H1 (cell line): ENCODE measurements around the gene ETF1.

Experiments used
- CBX5 ChIP-seq: fragments of 300-800, 300-1000 bp; sonication (generic); IDR thresholded peaks from 2 replicates; pipeline ENCODE4 v1.7.1; 2016; ENCODE audit warnings: antibody characterized with exemption, low read length, low read depth
- CREB1 ChIP-seq: IDR thresholded peaks from 2 replicates; pipeline ENCODE4 v1.6.1; 2012; ENCODE audit warnings: inconsistent platforms
- CTCF ChIP-seq, 3 experiments: IDR thresholded peaks; 1 replicate in 2 of 3; 2 replicates in 1 of 3; pipeline versions ENCODE4 v1.5.1 to v1.6.1; 2011; ENCODE audit warnings: low read length in 3 of 3, mild to moderate bottlenecking in 3 of 3, inconsistent platforms in 2 of 3, low read depth in 1 of 3, moderate library complexity in 1 of 3; ENCODE audit not compliant: insufficient read depth in 1 of 3; ENCODE audit errors: control extremely low read depth in 1 of 3
- EZH2 ChIP-seq: fragments of 200-600 bp; sonication (generic); IDR thresholded peaks from 2 replicates; pipeline ENCODE4 v1.7.1; 2012; ENCODE audit warnings: low read depth, mild to moderate bottlenecking, moderate library complexity, low read length, inconsistent platforms; ENCODE audit not compliant: severe bottlenecking
- MAFK ChIP-seq: IDR thresholded peaks from 2 replicates; pipeline ENCODE4 v1.6.1; 2012; ENCODE audit warnings: low read depth, mild to moderate bottlenecking, improper control_type of control experiment, low read length
- NRF1 ChIP-seq: IDR thresholded peaks from 2 replicates; pipeline ENCODE4 v1.6.1; 2011; ENCODE audit warnings: mild to moderate bottlenecking, low read depth, low read length, improper control_type of control experiment
- RAD21 ChIP-seq, 2 experiments: IDR thresholded peaks in 1 of 2; conservative IDR thresholded peaks in 1 of 2; 2 replicates each; pipeline ENCODE4 v1.6.1; 2011; ENCODE audit warnings: low read depth in 2 of 2, low read length in 2 of 2, improper control_type of control experiment in 1 of 2, inconsistent platforms in 1 of 2, mild to moderate bottlenecking in 1 of 2, moderate library complexity in 1 of 2
- RFX5 ChIP-seq: IDR thresholded peaks from 2 replicates; pipeline ENCODE4 v1.6.1; 2011; ENCODE audit warnings: low read depth, low read length, improper control_type of control experiment, borderline replicate concordance
- TAF1 ChIP-seq: IDR thresholded peaks from 2 replicates; pipeline ENCODE4 v1.6.1; 2011; ENCODE audit warnings: mild to moderate bottlenecking, low read depth, low read length

- peak in 2 of 3 experiments; percentile 71 to 73; a peak in 3 of 4 replicates for TF ChIP-seq CTCF (IDR thresholded peaks at IDR 0.05; ENCODE audit: control extremely low read depth in 1 of 3, insufficient read depth in 1 of 3, low read depth in 1 of 3, low read length in 3 of 3)
- TF ChIP-seq NRF1, result no peak
- peak; percentile 28 to 59; a peak in 3 of 4 replicates for TF ChIP-seq RAD21 (IDR thresholded peaks at IDR 0.05 in 1 of 2, conservative IDR thresholded peaks at IDR 0.05 in 1 of 2; ENCODE audit: low read depth in 2 of 2, low read length in 2 of 2)
- peak; percentile 42 for TF ChIP-seq TAF1
- no peak for TF ChIP-seq MAFK
- TF ChIP-seq CBX5, result no peak
- TF ChIP-seq EZH2, result no peak
- TF ChIP-seq RFX5, result no peak
- peak; percentile 66 for TF ChIP-seq CREB1
Measured at GRCh38 chr5:138464008-138464387, 79.0 kb downstream of the ETF1 start.
